ENCODE data around the gene TRMT2A.

DNA sequence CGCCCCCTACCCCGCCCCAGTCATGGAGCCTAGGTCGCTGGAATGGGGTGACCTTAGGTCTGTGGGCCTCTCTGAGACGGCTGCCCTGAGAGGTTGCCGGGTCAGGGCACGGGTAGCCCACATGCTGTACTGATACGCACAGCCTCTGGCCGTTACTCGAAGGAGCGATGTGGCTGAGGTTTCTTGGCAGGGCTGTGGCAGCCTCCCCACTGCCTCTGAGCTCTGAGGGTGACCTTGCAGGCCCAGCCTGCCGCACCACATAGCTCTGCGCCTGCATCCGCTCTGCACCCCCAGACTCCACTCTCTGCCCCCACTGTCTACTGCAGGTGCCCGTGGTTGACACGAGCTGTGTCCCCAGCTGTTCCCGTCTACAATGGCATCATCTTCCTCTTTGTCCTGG, 21.8 kb upstream of the TRMT2A start:
- TF ChIP-seq, protein P1, sequence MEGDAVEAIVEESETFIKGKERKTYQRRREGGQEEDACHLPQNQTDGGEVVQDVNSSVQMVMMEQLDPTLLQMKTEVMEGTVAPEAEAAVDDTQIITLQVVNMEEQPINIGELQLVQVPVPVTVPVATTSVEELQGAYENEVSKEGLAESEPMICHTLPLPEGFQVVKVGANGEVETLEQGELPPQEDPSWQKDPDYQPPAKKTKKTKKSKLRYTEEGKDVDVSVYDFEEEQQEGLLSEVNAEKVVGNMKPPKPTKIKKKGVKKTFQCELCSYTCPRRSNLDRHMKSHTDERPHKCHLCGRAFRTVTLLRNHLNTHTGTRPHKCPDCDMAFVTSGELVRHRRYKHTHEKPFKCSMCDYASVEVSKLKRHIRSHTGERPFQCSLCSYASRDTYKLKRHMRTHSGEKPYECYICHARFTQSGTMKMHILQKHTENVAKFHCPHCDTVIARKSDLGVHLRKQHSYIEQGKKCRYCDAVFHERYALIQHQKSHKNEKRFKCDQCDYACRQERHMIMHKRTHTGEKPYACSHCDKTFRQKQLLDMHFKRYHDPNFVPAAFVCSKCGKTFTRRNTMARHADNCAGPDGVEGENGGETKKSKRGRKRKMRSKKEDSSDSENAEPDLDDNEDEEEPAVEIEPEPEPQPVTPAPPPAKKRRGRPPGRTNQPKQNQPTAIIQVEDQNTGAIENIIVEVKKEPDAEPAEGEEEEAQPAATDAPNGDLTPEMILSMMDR (optimal IDR thresholded peaks at IDR 0.05 in 1 of 3, IDR thresholded peaks at IDR 0.05 in 1 of 3, conservative IDR thresholded peaks at IDR 0.05 in 1 of 3; ENCODE audit: extremely low read depth in 1 of 3, insufficient read depth in 2 of 3, low read length in 3 of 3): no peak
- no peak for TF ChIP-seq EZH2 (IDR thresholded peaks at IDR 0.05; ENCODE audit: low read length)

All from keratinocyte (primary cell).